ENCODE measurements around the gene ATG3.

DNA sequence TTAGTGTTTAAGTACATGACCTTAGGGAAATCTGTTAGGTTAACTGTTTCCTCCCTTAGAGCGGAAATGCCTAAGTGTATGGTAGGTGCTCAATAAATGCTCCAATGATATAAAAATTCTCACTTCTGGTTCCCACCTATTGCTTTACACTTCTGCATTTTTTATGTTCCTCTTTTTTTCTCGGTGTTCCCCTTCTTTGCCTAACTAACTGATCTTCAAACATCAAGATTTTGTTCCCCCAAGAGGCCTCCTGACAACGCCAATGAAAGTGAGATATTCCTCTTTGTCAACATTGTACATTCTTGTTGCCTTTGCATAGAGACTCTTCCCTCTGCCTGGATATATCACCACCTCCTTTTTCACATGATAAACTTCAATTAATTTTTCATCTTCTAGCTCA lies 17.5 kb upstream of the ATG3 start:
- TF ChIP-seq ESRRA (CRISPR knock-in tag; IDR thresholded peaks at IDR 0.05; ENCODE audit: borderline replicate concordance) (no peak), JAZF1 (CRISPR knock-in tag; IDR thresholded peaks at IDR 0.05) (no peak), FOXP1 (CRISPR knock-in tag; IDR thresholded peaks at IDR 0.05; ENCODE audit: borderline replicate concordance) (no peak), MAX (CRISPR knock-in tag; IDR thresholded peaks at IDR 0.05) (no peak), CREM (CRISPR knock-in tag; IDR thresholded peaks at IDR 0.05) (no peak), E2F1 (CRISPR knock-in tag; IDR thresholded peaks at IDR 0.05) (no peak), CBFB (CRISPR knock-in tag; IDR thresholded peaks at IDR 0.05; ENCODE audit: low read depth) (no peak), ZNF281 (CRISPR knock-in tag; IDR thresholded peaks at IDR 0.05) (no peak), ZSCAN18 (CRISPR knock-in tag; IDR thresholded peaks at IDR 0.05) (no peak), CREB1 (CRISPR knock-in tag; IDR thresholded peaks at IDR 0.05) (no peak)
- TF ChIP-seq, protein P1, sequence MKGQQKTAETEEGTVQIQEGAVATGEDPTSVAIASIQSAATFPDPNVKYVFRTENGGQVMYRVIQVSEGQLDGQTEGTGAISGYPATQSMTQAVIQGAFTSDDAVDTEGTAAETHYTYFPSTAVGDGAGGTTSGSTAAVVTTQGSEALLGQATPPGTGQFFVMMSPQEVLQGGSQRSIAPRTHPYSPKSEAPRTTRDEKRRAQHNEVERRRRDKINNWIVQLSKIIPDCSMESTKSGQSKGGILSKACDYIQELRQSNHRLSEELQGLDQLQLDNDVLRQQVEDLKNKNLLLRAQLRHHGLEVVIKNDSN (CRISPR knock-in tag; IDR thresholded peaks at IDR 0.05), result no peak
- TF ChIP-seq, protein P2, sequence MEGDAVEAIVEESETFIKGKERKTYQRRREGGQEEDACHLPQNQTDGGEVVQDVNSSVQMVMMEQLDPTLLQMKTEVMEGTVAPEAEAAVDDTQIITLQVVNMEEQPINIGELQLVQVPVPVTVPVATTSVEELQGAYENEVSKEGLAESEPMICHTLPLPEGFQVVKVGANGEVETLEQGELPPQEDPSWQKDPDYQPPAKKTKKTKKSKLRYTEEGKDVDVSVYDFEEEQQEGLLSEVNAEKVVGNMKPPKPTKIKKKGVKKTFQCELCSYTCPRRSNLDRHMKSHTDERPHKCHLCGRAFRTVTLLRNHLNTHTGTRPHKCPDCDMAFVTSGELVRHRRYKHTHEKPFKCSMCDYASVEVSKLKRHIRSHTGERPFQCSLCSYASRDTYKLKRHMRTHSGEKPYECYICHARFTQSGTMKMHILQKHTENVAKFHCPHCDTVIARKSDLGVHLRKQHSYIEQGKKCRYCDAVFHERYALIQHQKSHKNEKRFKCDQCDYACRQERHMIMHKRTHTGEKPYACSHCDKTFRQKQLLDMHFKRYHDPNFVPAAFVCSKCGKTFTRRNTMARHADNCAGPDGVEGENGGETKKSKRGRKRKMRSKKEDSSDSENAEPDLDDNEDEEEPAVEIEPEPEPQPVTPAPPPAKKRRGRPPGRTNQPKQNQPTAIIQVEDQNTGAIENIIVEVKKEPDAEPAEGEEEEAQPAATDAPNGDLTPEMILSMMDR (IDR thresholded peaks at IDR 0.05), result no peak
